ENCODE results near the gene BRD9. TPM values are rescaled to one million over a fixed set of nuclear protein-coding genes. Genes with fewer than 3 reads are reported as not detected.

The BRD9 gene
- total and polyA plus RNA-seq, 12 donors, result 11.3 to 39.5 (median 26.6) TPM

GRCh38 chr5:860506-861150 lies 32.0 kb downstream of the BRD9 start:
- TF ChIP-seq, protein P1, sequence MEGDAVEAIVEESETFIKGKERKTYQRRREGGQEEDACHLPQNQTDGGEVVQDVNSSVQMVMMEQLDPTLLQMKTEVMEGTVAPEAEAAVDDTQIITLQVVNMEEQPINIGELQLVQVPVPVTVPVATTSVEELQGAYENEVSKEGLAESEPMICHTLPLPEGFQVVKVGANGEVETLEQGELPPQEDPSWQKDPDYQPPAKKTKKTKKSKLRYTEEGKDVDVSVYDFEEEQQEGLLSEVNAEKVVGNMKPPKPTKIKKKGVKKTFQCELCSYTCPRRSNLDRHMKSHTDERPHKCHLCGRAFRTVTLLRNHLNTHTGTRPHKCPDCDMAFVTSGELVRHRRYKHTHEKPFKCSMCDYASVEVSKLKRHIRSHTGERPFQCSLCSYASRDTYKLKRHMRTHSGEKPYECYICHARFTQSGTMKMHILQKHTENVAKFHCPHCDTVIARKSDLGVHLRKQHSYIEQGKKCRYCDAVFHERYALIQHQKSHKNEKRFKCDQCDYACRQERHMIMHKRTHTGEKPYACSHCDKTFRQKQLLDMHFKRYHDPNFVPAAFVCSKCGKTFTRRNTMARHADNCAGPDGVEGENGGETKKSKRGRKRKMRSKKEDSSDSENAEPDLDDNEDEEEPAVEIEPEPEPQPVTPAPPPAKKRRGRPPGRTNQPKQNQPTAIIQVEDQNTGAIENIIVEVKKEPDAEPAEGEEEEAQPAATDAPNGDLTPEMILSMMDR (IDR thresholded peaks at IDR 0.05), result no peak
- TF ChIP-seq POLR2A (IDR thresholded peaks at IDR 0.05), result no peak
- Histone ChIP-seq H3K9me3 (replicated peaks in 1 of 3) (no peaks in the 10 kb centered on the region), H3K4me1 (replicated peaks in 1 of 2) (no peaks in the 10 kb centered on the region), H3K4me3 (no peak overlapping the region), H3K27me3 (no peaks in the 10 kb centered on the region), H3K27ac (no peak overlapping the region), H3K36me3 (replicated peaks in 1 of 2) (peaks cover 0 to 29% of the 10 kb centered on the region in 2 donors)
- intact Hi-C loops (cut with DNase I), result no loop called here
- WGBS, 4 donors, result 92 to 96% (median 93%) methylated on average over 15 of the region's 15 CpGs
- no peak for DNase-seq

DNA sequence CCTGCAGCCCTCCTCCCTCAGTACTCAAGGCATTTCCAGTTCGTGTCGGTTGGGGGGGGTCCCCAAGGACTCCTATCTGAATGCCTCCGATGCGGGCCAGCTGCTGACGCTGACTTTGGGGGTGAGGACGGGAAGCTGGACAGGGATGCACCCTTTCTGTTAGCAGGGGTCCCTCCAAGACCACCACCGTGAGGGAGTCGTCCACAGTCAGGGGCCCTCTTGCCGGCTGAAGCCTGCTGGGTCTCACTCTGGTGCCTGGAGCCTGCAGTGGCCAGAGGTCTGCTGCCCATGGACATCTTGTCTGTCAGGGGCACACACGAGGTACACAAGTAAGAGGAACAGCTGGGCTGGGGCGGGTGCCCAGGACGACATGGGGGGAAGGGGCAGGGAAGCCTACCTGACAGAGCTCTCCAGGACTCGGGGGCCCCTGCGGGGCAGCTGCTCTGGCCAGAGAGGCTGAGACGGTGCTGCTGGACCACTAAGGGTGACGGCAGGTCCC lies 32.8 kb downstream of the BRD9 start:
- 80 to 90% (median 85%) methylated on average over 9 to 16 of the region's 16 CpGs for WGBS, 4 donors
- intact Hi-C loops (cut with DNase I), result no loop called here
- Histone ChIP-seq H3K27me3 (no peaks in the 10 kb centered on the region), H3K4me3 (no peak overlapping the region), H3K27ac (no peak overlapping the region), H3K4me1 (replicated peaks in 1 of 2) (no peaks in the 10 kb centered on the region), H3K36me3 (replicated peaks in 1 of 2) (peaks cover 0 to 21% of the 10 kb centered on the region in 2 donors), H3K9me3 (replicated peaks in 1 of 3) (no peaks in the 10 kb centered on the region)
- TF ChIP-seq, protein P1 (IDR thresholded peaks at IDR 0.05), result no peak
- TF ChIP-seq POLR2A (IDR thresholded peaks at IDR 0.05), result no peak
- DNase-seq, result no peak

DNA sequence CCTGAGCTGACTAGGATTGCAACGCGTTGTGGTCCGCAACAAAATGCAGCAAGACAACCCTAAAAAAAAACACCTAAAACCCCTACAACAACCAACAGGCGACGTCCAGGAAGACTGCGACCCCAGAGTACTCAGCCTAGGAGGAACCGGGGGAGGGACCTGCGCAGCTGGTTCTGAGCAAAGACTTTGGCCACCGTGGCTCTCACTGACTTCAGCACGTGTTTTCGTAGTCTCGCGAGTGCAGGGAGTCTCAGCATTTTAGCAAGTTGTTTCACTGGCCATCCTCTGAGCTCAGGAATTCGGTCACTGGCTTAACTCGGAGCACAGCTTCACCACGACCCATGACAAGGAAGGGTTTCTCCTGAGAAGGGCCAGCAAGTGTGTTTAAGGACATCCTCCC lies 33.2 kb downstream of the BRD9 start:
- H3K27ac ChIP-seq, result no peak overlapping the region
- TF ChIP-seq POLR2A (IDR thresholded peaks at IDR 0.05), result no peak
- TF ChIP-seq, protein P1 (IDR thresholded peaks at IDR 0.05), result no peak
- intact Hi-C loops (cut with DNase I), result no loop called here
- no peak for DNase-seq
- H3K27me3 ChIP-seq, result no peaks in the 10 kb centered on the region
- H3K9me3 ChIP-seq (replicated peaks in 1 of 3), result no peaks in the 10 kb centered on the region
- 78 to 89% (median 86%) methylated on average over 4 to 16 of the region's 16 CpGs for WGBS, 4 donors
- H3K4me3 ChIP-seq, result no peak overlapping the region
- peaks cover 0 to 17% of the 10 kb centered on the region in 2 donors for H3K36me3 ChIP-seq (replicated peaks in 1 of 2)
- no peaks in the 10 kb centered on the region for H3K4me1 ChIP-seq (replicated peaks in 1 of 2)

- intact Hi-C loops (cut with DNase I), result no loop called here
- Histone ChIP-seq H3K4me3 (no peak overlapping the region), H3K36me3 (replicated peaks in 1 of 2) (peaks cover 0 to 10% of the 10 kb centered on the region in 2 donors), H3K27me3 (no peaks in the 10 kb centered on the region), H3K27ac (no peak overlapping the region), H3K4me1 (replicated peaks in 1 of 2) (no peaks in the 10 kb centered on the region), H3K9me3 (replicated peaks in 1 of 3) (no peaks in the 10 kb centered on the region)
- no peak for TF ChIP-seq POLR2A (IDR thresholded peaks at IDR 0.05)
- TF ChIP-seq, protein P1 (IDR thresholded peaks at IDR 0.05), result no peak
- DNase-seq, result no peak
- 87 to 91% (median 89%) methylated on average over 11 of the region's 11 CpGs for WGBS, 4 donors
Observed at GRCh38 chr5:858726-859125, 33.9 kb downstream of the BRD9 start.

Measured in adrenal gland (tissue), 12 donors.